ENCODE results near the gene CD300LB.

Gene CD300LB

GRCh38 chr17:74536890-74537289 lies 5.6 kb upstream of the CD300LB start:
- no peak for TF ChIP-seq CTCF (IDR thresholded peaks at IDR 0.05; ENCODE audit: insufficient read depth, low read depth, low read length, missing control alignments)
- DNase-seq (ENCODE audit: low read depth), result no peak
- no peak overlapping the region for H3K4me3 ChIP-seq (ENCODE audit: low read length)

GRCh38 chr17:74532115-74532514 lies 840 bp upstream of the CD300LB start:
- no peak overlapping the region for H3K4me3 ChIP-seq (ENCODE audit: low read length)
- no peak for TF ChIP-seq CTCF (IDR thresholded peaks at IDR 0.05; ENCODE audit: insufficient read depth, low read depth, low read length, missing control alignments)
- no peak for DNase-seq (ENCODE audit: low read depth)

DNA sequence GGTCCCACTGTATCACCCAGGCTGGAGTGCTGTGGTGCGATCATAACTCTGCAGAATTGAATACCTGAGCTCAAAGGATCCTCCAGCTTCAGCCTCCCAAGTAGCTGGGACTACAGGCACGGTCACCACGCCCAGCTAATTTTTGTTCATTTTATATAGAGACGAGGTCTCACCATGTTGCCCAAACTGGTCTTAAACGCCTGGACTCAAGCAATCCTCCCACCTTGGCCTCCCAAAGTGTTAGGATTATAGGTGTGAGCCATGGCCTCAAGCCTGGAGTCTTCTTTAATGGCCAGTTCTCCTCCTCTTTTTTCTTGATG lies 484 bp downstream of the CD300LB start:
- DNase-seq (ENCODE audit: low read depth), result no peak
- no peak overlapping the region for H3K4me3 ChIP-seq (ENCODE audit: low read length)
- TF ChIP-seq CTCF (IDR thresholded peaks at IDR 0.05; ENCODE audit: insufficient read depth, low read depth, low read length, missing control alignments), result no peak

GRCh38 chr17:74529243-74529642 lies 2.0 kb downstream of the CD300LB start:
- no peak for TF ChIP-seq CTCF (IDR thresholded peaks at IDR 0.05; ENCODE audit: insufficient read depth, low read depth, low read length, missing control alignments)
- H3K4me3 ChIP-seq (ENCODE audit: low read length), result no peak overlapping the region
- DNase-seq (ENCODE audit: low read depth), result no peak

DNA sequence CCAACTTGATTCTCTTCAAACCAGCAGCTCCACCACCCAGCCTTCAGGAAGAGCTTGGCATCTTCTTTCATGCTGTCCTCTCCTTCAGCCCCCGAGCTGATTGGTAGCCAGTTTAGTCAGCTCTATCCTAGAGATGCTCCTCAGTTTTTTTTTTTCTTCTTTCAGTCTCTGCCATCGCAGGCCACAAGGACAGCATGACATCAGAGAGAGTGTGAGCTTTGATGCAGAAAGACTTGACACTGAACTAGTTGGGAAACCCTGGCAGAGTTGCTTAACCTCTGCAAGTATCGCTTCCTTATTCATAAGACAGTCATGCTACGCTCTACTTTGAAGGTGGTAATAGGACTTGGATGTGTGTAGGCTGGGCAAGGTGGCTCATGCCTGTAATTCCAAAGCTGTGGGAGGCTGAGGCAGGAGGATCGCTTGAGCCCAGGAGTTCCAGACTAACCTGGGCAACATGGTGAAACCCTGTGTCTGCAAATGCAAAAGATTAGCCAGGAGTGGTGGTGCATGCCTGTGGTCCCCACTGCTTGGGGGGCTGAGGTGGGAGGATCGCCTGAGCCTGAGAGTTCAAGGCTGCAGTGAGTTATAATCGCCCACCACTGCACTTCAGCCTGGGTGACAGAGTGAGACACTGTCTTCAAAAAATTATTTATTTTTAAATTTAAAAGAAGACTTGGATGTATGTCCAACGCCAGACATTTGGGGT lies 2.6 kb downstream of the CD300LB start:
- no peak overlapping the region for H3K4me3 ChIP-seq (ENCODE audit: low read length)
- no peak for DNase-seq (ENCODE audit: low read depth)
- no peak for TF ChIP-seq CTCF (IDR thresholded peaks at IDR 0.05; ENCODE audit: insufficient read depth, low read depth, low read length, missing control alignments)

DNA sequence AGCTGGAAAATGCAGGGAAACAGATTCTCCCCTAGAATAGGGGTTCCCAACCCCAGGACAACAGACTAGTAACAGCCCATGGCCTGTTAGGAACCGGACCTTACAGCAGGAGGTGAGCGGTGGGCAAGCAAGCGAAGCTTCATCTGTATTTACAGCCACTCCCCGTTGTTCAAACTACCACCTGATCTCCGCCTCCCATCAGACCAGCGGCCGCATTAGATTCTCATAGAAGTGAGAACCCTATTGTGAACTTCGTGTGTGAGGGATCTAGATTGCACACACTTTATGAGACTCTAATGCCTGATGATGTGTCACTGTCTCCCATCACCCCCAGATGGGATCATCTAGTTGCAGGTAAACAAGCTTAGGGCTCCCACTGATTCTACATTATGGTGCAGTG lies 3.5 kb downstream of the CD300LB start:
- no peak overlapping the region for H3K4me3 ChIP-seq (ENCODE audit: low read length)
- DNase-seq (ENCODE audit: low read depth), result no peak
- TF ChIP-seq CTCF (IDR thresholded peaks at IDR 0.05; ENCODE audit: insufficient read depth, low read depth, low read length, missing control alignments), result no peak

GRCh38 chr17:74527081-74527480 lies 4.2 kb downstream of the CD300LB start:
- TF ChIP-seq CTCF (IDR thresholded peaks at IDR 0.05; ENCODE audit: insufficient read depth, low read depth, low read length, missing control alignments), result no peak
- DNase-seq (ENCODE audit: low read depth), result no peak
- no peak overlapping the region for H3K4me3 ChIP-seq (ENCODE audit: low read length)
